Transverse colon (tissue), 4 donors: ENCODE data around the gene SPG21. TPM values are rescaled to one million over a fixed set of nuclear protein-coding genes. Genes with fewer than 3 reads are reported as not detected.
"Not testable (repeated sequence)": the region's sequence is repeated elsewhere in the genome, so short reads cannot be mapped to it uniquely, and the experiment has no call there.

Experiments
- DNase-seq: peaks from one replicate; pipeline ENCODE4 v3.0.0-alpha.2; 2019
- H3K27ac ChIP-seq, 4 donors: fragments of 200-600 bp; sonication (generic); 2 replicates each; pipeline ENCODE4 v1.5.1; 2016 to 2018; ENCODE audit warnings: inconsistent platforms in 4 of 4
- H3K27me3 ChIP-seq: fragments of 200-600 bp; sonication (generic); 2 replicates; pipeline ENCODE4 v1.5.1; 2017; ENCODE audit warnings: inconsistent platforms
- H3K36me3 ChIP-seq, 4 donors: fragments of 200-600 bp; sonication (generic); 2 replicates each; pipeline ENCODE4 v1.5.1; 2017 to 2019; ENCODE audit warnings: inconsistent platforms in 4 of 4
- H3K4me1 ChIP-seq, 4 donors: fragments of 200-600 bp; sonication (generic); 2 replicates each; pipeline ENCODE4 v1.5.1; 2017 to 2020; ENCODE audit warnings: inconsistent platforms in 4 of 4
- H3K4me3 ChIP-seq, 4 donors: fragments of 200-600 bp; sonication (generic); 1 replicate in 1 of 4; 2 replicates in 3 of 4; pipeline versions ENCODE4 v1.5.1 to v1.6.1; 2017 to 2019; ENCODE audit warnings: inconsistent platforms in 4 of 4
- H3K9me3 ChIP-seq, 2 donors: fragments of 200-600 bp; sonication (generic); 2 replicates each; pipeline ENCODE4 v1.5.1; 2017 to 2019; ENCODE audit warnings: inconsistent platforms in 2 of 2
- EP300 ChIP-seq: sonication (generic); formaldehyde crosslinking; IDR thresholded peaks from one replicate; pipeline ENCODE4 v1.6.1; 2017; ENCODE audit warnings: antibody characterized with exemption, low read depth
- POLR2A ChIP-seq: fragments of 450-650 bp; IDR thresholded peaks from one replicate; pipeline ENCODE4 v1.6.1; 2016; ENCODE audit warnings: antibody characterized with exemption, mild to moderate bottlenecking, moderate library complexity
- POLR2AphosphoS5 ChIP-seq, 3 donors: sonication (generic); formaldehyde crosslinking; IDR thresholded peaks; one replicate each; pipeline ENCODE4 v1.6.1; 2016; ENCODE audit warnings: antibody characterized with exemption in 3 of 3
- WGBS, 2 donors: methylation state at CpG; one replicate each; pipeline ENCODE4 v1.1.5; 2018; ENCODE audit warnings: low coverage in 1 of 2; 5-methylcytosine and 5-hydroxymethylcytosine counted together
- in situ Hi-C, 4 donors: fragments of 200-750 bp; cut with MboI; loops; one replicate each; pipeline versions ENCODE4 v1.15.0 to v1.15.1; 2017; ENCODE audit warnings: low sequenced_read_pairs in 3 of 4, low pct_ligation_motif_present in 1 of 4, low pct_unique_long_range_greater_than_20kb in 1 of 4
- intact Hi-C: fragments of 100-400 bp; cut with DNase I; formaldehyde crosslinking; loops from one replicate; pipeline ENCODE4 v1.15.1; 2023; ENCODE audit warnings: low total_unique reads
- total RNA-seq, 4 donors: library from RNA; depleted of rRNA; stranded (reverse); fragments of >200 nt; gene quantifications; one replicate each; pipeline ENCODE4 v1.1.0, GENCODE V29; 2016
- TF ChIP-seq, protein P1 (sequence below), 5 experiments: fragments of 200-600 bp in 3 of 5; fragments of 450-650 bp in 2 of 5; sonication (generic) in 3 of 5; IDR thresholded peaks; 1 replicate in 2 of 5; 2 replicates in 3 of 5; pipeline ENCODE4 v1.5.1; 2016 to 2017; ENCODE audit warnings: antibody characterized with exemption in 5 of 5, inconsistent platforms in 3 of 5, mild to moderate bottlenecking in 2 of 5, moderate library complexity in 1 of 5

The SPG21 gene
- total RNA-seq, 4 donors from 2014 or later: 27.7 to 67.2 (median 53.0) TPM

DNA sequence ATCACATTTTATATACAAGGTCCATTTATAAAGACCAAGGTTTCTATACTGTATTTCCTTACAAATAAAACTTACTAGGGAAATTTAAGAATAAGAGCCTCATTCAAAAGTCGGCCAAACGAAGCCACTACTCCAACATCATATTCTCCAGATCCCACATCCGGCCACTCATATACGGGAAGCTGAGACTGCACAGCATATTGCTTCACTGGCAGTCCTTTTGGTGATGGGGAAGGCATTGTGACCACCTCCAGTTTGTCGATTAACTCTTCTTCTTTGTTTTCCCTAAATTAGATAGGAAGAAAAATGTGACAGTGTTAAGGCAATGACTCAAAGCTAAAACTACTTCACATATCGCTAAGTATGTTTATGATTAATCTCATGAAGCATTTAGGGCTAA lies 37.0 kb upstream of the SPG21 start:
- no peak for DNase-seq
- Histone ChIP-seq H3K4me1 (peaks cover 9 to 11% (median 11%) of the 10 kb centered on the region in 4 donors), H3K27ac (no peak overlapping the region), H3K27me3 (no peaks in the 10 kb centered on the region), H3K4me3 (no peak overlapping the region), H3K36me3 (peaks cover 0 to 31% (median 13%) of the 10 kb centered on the region in 4 donors), H3K9me3 (no peaks in the 10 kb centered on the region)
- in situ Hi-C loops (loop anchor here in 3 of 4 donors (25.0 kb wide), 1 partner anchor 261 kb away; the partner anchor contains the start of genes PARP16 (in 3 of the 3) and RNU5A-1 (in 3 of the 3)), intact Hi-C loops (no loop called here)
- 88 to 91% methylated on average over 6 of the region's 6 CpGs for WGBS, 2 donors
- TF ChIP-seq, protein P1, sequence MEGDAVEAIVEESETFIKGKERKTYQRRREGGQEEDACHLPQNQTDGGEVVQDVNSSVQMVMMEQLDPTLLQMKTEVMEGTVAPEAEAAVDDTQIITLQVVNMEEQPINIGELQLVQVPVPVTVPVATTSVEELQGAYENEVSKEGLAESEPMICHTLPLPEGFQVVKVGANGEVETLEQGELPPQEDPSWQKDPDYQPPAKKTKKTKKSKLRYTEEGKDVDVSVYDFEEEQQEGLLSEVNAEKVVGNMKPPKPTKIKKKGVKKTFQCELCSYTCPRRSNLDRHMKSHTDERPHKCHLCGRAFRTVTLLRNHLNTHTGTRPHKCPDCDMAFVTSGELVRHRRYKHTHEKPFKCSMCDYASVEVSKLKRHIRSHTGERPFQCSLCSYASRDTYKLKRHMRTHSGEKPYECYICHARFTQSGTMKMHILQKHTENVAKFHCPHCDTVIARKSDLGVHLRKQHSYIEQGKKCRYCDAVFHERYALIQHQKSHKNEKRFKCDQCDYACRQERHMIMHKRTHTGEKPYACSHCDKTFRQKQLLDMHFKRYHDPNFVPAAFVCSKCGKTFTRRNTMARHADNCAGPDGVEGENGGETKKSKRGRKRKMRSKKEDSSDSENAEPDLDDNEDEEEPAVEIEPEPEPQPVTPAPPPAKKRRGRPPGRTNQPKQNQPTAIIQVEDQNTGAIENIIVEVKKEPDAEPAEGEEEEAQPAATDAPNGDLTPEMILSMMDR (IDR thresholded peaks at IDR 0.05): no peak
- TF ChIP-seq EP300 (no peak), POLR2AphosphoS5 (IDR thresholded peaks at IDR 0.05) (no peak), POLR2A (no peak)

DNA sequence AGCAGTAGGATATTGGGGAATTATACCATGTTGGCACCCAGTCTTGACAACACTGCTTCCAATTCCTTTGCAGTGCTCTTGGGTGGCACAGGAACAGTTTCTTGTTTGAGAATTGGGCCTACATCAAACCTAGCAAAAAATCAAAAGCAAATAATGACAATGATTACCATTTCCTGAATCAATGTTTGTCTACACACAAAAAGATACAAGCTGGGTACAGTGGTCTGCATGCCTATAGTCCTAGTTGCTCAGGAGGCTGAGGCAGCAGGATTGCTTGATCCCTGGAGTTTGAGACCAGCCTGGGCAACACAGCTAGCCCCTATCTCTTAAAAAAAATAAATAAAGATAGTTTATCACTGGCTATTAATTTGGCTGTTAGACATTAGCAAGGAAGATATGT lies 31.8 kb upstream of the SPG21 start:
- no peak for DNase-seq
- Histone ChIP-seq H3K27me3 (no peaks in the 10 kb centered on the region), H3K9me3 (no peaks in the 10 kb centered on the region), H3K36me3 (peaks cover 0 to 72% (median 31%) of the 10 kb centered on the region in 4 donors), H3K4me3 (no peak overlapping the region), H3K4me1 (no peaks in the 10 kb centered on the region), H3K27ac (no peak overlapping the region)
- in situ Hi-C loops (loop anchor here in 1 of 4 donors (25.0 kb wide), 1 partner anchor 609 kb away; no protein-coding TSS in a partner anchor), intact Hi-C loops (no loop called here)
- TF ChIP-seq, protein P1 (IDR thresholded peaks at IDR 0.05): no peak
- TF ChIP-seq POLR2A (no peak), EP300 (no peak), POLR2AphosphoS5 (IDR thresholded peaks at IDR 0.05) (no peak)

DNA sequence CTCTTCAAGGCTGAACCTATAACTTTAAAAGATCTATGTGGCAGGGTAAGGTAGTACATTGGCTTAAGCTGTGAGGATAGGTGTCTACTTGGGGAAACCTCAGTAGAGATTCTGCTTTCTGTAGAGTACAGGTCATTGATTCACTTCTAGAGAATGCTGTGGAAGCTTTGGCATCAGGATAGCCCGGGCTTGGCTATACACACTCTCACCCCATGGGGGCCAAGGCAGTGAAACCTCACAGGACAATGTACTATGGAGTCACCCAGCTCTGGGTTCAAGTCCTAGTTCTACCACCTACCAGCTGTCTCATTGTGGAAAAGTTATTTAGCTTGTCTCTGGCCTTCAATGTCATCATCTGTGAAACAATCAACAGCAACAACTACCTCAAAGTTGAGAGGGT lies 30.7 kb upstream of the SPG21 start:
- H3K4me1 ChIP-seq: no peaks in the 10 kb centered on the region
- DNase-seq: no peak
- peaks cover 0 to 73% (median 30%) of the 10 kb centered on the region in 4 donors for H3K36me3 ChIP-seq
- no peaks in the 10 kb centered on the region for H3K9me3 ChIP-seq
- intact Hi-C loops (no loop called here), in situ Hi-C loops (loop anchor here in 1 of 4 donors (25.0 kb wide), 1 partner anchor 608 kb away; no protein-coding TSS in a partner anchor)
- H3K27ac ChIP-seq: no peak overlapping the region
- no peak for TF ChIP-seq POLR2A
- TF ChIP-seq, protein P1 (IDR thresholded peaks at IDR 0.05): no peak
- TF ChIP-seq EP300: no peak
- no peak for TF ChIP-seq POLR2AphosphoS5 (IDR thresholded peaks at IDR 0.05)
- H3K4me3 ChIP-seq: no peak overlapping the region
- 84% methylated on average over 1 of the region's 1 CpG; no CpG with 5 or more reads in 1 of the 2 donors for WGBS, 2 donors
- H3K27me3 ChIP-seq: no peaks in the 10 kb centered on the region

DNA sequence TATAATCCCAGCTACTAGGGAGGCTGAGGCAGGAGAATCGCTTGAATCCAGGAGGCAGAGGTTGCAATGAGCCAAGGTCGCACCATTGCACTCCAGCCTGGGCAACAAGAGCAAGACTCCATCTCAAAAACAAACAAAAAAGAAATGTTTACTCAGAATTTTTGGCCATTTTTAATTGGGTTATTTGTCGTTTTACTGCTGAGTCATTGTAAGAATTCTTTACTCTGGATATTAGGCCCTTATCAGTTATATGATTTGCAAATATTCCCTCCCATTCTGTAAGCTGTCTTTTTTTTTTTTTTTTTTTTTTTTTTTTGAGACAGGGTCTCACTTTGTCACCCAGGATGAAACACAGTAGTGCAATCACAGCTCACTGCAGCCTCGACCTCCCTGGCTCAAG lies 21.5 kb upstream of the SPG21 start:
- H3K36me3 ChIP-seq: peaks cover 0 to 49% (median 15%) of the 10 kb centered on the region in 4 donors

DNA sequence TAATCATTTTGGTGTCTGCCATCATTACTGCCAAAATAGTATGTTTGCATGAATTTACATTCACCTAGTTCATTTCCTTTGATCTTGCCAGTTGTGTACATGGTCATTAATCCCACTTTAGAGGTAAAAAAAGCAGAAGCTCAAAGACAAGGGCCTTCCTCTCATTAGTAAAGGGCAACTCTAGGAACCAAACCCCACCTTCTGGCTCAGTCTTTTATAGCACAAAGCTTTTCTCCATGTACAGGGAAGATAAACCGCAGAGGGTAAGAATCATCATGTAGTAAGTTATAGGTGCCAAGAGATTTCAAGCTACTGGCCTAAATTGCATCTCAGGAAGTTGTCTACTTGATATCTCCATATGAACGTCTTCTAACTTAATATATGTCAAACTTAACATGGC lies 19.3 kb upstream of the SPG21 start:
- Histone ChIP-seq H3K4me3 (no peak overlapping the region), H3K9me3 (peaks cover 0 to 7% of the 10 kb centered on the region in 2 donors), H3K27ac (no peak overlapping the region), H3K4me1 (no peaks in the 10 kb centered on the region), H3K27me3 (no peaks in the 10 kb centered on the region), H3K36me3 (peaks cover 0 to 27% (median 4%) of the 10 kb centered on the region in 4 donors)
- DNase-seq: no peak
- intact Hi-C loops: no loop called here
- in situ Hi-C loops: loop anchor here in 1 of 4 donors (25.0 kb wide), 1 partner anchor 597 kb away; no protein-coding TSS in a partner anchor
- 69 to 75% methylated on average over 2 of the region's 2 CpGs for WGBS, 2 donors
- TF ChIP-seq, protein P1 (IDR thresholded peaks at IDR 0.05): no peak
- no peak for TF ChIP-seq POLR2AphosphoS5 (IDR thresholded peaks at IDR 0.05)
- no peak for TF ChIP-seq POLR2A
- TF ChIP-seq EP300: no peak

More for the DNA sequence above, 21.5 kb upstream of the SPG21 start:
- DNase-seq, H3K4me3 ChIP-seq, H3K4me1 ChIP-seq, H3K9me3 ChIP-seq, intact Hi-C loops, H3K27ac ChIP-seq, H3K27me3 ChIP-seq: not testable (repeated sequence)
- in situ Hi-C loops: loop anchor here in 1 of 4 donors (25.0 kb wide), 1 partner anchor 599 kb away; no protein-coding TSS in a partner anchor
- WGBS, 2 donors: 68 to 90% methylated on average over 3 to 4 of the region's 4 CpGs
